Measurements from ENCODE around the gene RUNX3.

GRCh38 chr1:24910751-24911650, 19.1 kb downstream of the RUNX3 start:
- TF ChIP-seq CTCF (IDR thresholded peaks at IDR 0.05; ENCODE audit: control extremely low read depth in 1 of 3, insufficient read depth in 1 of 3, low read depth in 1 of 3, low read length in 3 of 3) (no peak), POLR2AphosphoS5 (IDR thresholded peaks at IDR 0.05; ENCODE audit: low read depth, low read length) (no peak), ZNF274 (IDR thresholded peaks at IDR 0.05; ENCODE audit: borderline replicate concordance, extremely low read depth, low read length) (no peak), SAP30 (IDR thresholded peaks at IDR 0.05; ENCODE audit: insufficient read depth, insufficient replicate concordance, low read length) (no peak), CHD1 (IDR thresholded peaks at IDR 0.05; ENCODE audit: low read depth, low read length) (no peak), EP300 (IDR thresholded peaks at IDR 0.05; ENCODE audit: borderline replicate concordance in 1 of 2, low read depth in 2 of 2, low read length in 2 of 2) (no peak), ASH2L (IDR thresholded peaks at IDR 0.05; ENCODE audit: low read length) (no peak), MAFK (IDR thresholded peaks at IDR 0.05; ENCODE audit: low read depth, low read length) (no peak)

All from H1 (cell line).